Esophagus muscularis mucosa (tissue), 4 donors: ENCODE data around the gene SMG6.

ENCODE experiments used
- CTCF ChIP-seq, 3 experiments: fragments of 200-600 bp in 2 of 3; fragments of 450-650 bp in 1 of 3; sonication (generic) in 2 of 3; IDR thresholded peaks; one replicate each; pipeline ENCODE4 v1.5.1; 2017 to 2019; ENCODE audit warnings: antibody characterized with exemption in 3 of 3, mild to moderate bottlenecking in 2 of 3, moderate library complexity in 1 of 3
- EP300 ChIP-seq: sonication (generic); formaldehyde crosslinking; IDR thresholded peaks from one replicate; pipeline ENCODE4 v1.6.1; 2017; ENCODE audit warnings: antibody characterized with exemption
- POLR2A ChIP-seq: fragments of 450-650 bp; IDR thresholded peaks from one replicate; pipeline ENCODE4 v1.6.1; 2017; ENCODE audit warnings: antibody characterized with exemption, moderate library complexity, mild to moderate bottlenecking, low read depth
- POLR2AphosphoS5 ChIP-seq, 2 donors: sonication (generic); formaldehyde crosslinking; IDR thresholded peaks; one replicate each; pipeline ENCODE4 v1.6.1; 2017; ENCODE audit warnings: antibody characterized with exemption in 2 of 2

DNA sequence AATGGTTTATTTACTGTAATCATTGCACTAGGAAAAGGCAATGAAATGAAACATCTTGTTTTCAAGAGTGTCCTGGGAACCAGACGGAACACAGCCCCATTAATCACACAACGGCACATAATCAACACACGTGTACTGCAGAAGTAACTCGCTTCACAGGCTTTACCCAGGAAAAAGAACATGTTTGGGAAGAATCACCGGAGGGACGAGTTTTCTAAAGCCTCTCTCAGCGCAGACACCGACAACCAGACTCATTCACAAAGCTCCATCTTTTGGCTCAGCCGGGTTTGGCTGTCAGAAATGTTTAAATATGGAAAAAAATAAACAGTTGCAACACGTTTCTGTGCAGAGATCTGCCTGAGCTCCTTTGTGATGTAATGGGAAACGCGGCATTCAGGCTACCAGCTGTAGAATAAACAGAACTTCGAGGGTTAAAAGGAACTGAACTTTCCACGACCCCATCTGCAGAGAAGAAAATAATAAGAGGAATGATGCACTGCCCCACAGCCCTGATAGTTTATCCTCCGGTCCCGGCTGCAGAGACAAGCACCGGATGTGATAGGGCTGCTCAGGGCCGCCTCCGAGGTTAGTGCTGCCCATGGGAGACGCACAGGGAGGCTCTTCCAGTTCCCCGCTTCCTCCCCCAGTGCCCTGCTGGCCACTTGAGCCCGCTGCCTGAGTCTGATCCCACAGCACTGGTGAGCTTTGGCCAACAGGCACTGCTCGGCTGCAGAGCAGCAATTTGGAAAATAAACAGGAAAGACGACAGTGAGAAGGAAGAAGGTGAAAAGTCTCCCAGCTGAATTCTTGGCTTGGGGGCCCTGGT, 128.9 kb downstream of the SMG6 start:
- TF ChIP-seq POLR2A: no peak
- peak in 1 of 3 experiments; percentile 12 for TF ChIP-seq CTCF (IDR thresholded peaks at IDR 0.05)
- peak; percentile 7 to 64 for TF ChIP-seq POLR2AphosphoS5 (IDR thresholded peaks at IDR 0.05)
- TF ChIP-seq EP300: no peak
